ENCODE measurements around the gene TEX19.
"Not testable (repeated sequence)": the region's sequence is repeated elsewhere in the genome, so short reads cannot be mapped to it uniquely, and the experiment has no call there.

TEX19 gene

DNA sequence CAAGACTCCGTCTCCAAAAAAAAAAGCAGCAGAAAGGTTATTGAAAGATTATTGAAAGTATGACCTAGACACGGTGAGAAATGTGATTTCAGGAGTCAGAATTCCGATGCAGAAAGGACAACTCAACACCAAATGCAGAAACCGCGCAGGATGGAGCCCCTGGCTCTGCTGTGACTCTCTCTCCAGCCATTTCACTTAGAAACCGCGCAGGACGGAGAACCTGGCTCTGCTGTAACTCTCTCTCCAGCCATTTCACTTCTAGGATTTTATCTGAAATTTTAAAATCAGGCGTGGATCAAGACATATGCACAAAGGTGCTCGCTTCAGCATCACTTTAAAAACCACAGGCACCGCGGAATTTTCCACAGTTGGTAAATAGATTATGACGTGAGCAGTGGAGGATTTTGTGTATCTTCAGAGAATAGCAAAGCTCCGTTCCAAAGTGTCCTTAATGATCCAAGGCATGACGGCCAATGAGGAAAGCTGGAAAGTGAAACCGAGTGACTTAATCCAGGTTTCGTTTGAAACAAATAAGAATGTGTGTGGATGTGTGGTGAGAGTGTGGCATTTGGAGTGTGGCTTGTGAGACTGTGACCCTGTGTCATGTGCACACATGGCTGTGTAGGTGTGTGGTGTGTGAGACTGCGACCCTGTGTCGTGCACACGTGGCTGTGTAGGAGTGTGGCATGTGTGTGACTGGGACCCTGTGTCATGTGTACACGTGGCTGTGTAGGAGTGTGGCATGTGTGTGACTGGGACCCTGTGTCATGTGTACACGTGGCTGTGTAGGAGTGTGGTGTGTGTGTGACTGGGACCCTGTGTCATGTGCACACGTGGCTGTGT is 22.0 kb downstream of the TEX19 start:
- no peak for DNase-seq

DNA sequence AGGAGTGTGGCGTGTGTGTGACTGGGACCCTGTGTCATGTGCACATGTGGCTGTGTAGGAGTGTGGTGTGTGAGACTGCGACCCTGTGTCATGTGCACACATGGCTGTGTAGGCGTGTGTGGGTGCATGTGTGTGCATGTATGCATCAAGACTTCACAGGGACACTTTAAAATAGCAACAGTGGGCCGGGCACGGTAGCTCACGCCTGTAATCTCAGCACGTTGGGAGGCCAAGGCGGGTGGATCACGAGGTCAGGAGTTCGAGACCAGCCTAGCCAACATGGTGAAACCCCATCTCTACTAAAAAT is 22.6 kb downstream of the TEX19 start:
- DNase-seq, result not testable (repeated sequence)

DNA sequence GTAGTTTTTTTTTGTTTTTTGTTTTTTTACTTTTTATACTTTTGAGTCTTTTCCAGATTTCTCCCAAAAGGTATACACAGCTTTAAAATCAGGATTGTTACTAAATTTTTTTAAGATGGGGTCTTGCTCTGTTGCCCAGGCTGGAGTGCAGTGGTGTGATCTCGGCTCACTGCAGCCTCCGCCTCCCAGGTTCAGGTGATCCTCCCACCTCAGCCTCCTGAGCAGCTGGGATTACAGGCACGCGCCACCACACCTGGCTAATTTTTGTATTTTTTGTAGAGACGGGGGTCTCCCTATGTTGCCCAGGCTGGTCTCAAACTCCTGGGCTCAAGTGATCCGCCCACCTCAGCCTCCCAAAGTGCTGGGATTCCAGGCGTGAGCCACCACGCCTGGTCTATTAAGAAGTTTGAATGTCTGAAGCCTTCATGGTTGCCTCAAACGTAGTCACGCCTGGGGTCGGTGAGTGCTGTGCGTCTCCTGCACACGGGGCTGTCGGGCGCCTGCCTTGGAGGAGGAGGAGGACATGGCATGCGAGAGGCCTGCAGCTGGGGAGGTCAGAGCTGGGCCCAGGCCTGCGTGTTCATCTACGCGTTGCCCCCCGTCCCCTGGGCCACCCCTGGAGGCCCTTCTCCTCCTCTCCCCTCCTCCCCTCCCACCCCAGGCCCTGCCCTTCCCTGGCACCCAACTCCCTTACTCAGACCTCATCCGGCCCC is 23.3 kb downstream of the TEX19 start:
- DNase-seq, result not testable (repeated sequence)

DNA sequence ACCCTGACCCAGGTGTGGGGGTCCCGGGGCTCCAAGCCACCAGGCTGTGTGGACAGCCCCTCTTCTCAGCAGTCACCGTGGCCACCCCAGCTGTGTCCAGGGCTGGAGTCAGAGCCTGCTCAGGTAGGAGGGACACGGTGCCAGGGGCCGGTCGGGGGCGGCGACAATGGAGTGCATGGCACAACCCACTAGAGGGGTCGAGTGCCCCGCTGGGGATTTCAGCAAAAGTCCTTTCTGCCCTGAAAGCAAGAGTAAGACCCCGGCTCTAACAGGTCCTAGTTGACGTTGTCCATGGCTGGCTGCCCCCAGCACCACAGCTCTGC is 23.8 kb downstream of the TEX19 start:
- no peak for DNase-seq

DNA sequence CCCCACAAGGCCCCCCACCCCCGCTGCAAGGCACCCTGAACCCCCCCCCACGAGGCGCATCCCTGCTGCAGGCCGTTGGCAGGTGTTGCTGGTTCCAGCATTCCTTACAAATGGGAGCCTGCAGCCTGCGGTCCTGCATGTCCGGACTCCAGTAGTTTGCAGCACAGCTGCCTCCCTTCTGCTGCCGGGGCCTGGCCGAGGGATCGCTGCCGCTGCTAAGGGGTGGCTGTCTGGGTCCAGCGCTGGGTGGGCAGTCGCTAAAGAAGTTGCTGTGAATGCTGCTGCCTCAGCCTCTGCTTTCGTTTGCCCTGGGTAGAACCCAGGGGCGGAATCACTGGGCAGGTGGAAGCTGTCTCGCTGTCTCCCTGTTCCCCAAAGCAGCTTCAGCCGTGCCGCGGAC is 24.4 kb downstream of the TEX19 start:
- DNase-seq, result no peak

DNA sequence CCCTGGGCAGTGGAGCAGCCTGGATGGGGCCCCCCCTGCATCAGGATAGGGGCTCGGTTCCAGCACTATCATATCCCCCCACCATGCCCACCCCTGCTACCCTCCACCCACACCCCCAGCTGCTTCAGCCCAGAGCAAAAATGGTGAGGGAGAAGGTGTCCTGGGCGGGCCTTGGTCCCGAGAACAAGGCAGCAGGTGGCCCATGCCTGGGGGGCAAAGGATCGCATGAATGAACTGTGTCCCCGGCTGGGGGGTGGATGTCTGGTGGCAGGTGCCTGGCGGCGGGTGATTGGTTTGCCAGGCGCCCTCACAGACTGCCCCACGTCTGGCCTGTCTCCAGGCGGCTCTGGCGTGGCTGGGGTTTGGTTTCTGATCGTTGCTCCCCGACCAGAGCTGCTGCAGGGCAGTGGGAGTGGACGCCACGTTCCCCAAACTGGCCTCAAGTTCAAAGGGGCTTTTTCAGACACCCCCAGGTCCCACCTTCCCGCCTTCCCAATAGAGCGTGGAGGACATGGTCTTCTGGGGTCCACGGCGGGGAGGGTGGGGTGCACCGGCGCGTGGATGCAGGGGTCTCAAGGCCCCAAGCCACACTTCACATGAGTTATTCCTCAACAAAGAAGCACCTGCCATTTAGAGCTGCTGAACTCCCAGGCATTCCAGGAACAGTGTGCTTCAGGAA is 25.1 kb downstream of the TEX19 start:
- DNase-seq, result no peak

DNA sequence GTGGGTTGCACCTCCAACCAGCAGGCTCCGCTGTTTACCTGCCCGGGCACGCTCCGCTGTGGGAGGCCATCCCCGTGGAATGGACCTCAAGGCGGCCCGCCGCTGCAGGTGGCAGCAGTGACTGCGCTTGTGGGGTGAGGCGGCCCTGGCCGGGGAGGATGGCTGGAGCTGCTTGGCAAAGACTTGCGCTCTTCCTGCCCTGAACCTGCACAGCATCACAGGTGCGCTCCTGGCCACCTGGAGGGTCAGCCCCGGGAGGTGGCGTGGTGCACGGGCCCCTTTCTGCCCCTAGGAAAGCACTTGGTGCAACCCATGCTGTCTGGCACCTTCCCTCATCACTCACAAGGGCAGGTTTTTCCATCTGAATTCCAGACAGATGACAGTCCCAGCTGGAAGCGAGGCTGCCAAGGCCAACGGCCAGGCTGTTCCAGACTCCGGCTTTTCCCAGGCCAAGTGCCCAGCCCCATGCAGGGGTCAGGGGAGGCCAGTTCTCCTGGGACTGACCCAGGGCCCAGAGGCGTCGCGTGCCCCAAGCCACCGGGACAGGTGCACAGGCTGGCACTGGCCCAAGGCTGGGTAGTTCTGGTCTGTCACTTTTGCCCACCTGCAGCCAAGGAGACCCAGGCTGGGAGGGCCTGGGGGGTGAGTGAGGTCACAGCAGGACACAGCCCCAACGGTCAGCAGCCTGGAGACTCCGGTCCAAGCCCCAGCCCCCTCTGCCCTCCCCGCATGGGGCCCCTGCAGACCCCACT is 25.9 kb downstream of the TEX19 start:
- DNase-seq, result no peak

DNA sequence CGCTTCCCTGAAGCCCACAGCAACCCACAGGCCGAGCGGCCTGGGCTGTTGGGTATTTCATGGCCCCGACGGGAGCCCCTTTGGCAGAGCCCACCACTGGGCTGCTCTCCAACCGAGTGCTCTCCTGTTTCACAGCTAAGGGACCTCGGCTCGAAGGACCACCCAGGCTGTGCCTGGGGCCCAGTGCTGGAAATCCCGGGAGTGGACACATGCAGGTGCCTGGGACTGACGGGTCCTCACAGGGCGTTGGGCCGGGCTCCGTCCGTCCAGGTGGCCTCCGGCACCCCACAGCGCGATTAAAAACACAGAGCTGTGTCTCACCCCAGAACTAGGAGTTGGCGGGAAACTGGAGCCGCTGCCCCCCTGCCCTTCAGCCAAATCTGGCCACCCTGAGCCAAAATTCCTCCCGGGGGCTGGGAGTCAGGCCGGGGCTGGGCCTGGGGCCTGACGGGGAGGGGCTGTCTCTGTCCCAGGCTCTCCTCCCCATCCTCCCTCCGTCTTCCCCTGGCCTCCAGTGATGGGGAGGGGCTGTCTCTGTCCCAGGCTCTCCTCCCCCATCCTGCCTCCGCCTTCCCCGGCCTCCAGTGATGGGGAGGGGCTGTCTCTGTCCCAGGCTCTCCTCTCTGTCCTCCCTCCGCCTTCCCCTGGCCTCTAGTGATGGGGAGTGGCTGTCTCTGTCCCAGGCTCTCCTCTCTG is 26.7 kb downstream of the TEX19 start:
- DNase-seq, result no peak

DNA sequence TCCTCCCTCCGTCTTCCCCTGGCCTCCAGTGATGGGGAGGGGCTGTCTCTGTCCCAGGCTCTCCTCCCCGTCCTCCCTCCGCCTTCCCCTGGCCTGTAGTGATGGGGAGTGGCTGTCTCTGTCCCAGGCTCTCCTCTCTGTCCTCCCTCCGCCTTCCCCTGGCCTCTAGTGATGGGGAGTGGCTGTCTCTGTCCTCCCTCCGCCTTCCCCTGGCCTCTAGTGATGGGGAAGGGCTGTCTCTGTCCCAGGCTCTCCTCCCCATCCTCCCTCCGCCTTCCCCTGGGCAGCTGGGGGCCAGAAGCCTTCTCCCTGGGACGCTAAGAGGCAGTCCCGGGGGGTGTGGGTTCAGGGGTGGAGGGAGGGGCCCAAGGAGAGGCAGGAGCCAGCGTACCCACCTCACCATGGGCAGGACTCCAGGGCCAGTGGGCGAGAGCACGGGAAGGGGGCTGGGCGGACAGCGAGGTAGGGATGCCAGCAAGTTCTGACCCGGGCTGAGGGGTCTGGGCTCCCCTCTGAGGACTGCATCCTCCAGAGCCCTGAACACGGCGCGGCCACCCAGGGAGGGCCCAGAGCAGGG is 27.3 kb downstream of the TEX19 start:
- no peak for DNase-seq

DNA sequence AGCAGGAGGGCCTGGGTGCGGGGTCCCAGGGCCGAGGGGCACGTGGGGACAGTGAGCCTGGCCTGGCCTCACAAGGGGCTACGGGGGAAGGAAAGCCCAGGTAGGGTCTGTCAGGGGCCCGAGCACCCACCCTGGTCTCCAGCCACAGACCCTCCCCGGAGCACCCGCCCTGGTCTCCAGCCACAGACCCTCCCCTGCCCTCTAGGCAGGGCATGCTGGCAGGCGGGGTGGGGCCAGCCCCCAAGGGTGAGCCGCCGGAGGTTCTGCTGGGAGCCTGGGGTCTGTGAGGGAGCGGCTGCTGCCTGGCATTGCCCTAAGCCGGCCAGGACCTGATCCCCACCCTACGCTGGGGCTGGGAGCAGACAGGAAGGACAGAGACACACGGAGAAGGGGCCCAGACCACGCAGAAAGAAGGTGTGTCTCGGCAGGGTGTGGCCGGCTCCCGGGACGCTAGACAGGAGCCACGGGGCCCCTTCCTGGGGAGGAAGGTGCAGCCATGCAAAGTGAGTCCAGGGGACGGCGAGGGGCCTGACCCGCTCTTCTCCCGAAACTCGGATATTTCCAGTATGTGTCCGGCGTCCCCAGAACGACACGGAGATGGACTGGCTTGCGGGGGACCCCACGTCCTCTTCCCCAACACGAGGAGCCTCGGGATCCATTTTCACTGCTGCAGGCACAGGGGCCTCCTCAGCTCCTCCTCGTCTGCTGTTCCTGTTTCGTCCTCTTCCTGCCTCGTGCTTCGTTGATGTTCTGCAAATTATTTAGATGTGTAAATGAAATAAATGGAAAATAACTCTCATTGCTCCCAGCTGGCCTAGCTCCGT is 28.0 kb downstream of the TEX19 start:
- no peak for DNase-seq

DNA sequence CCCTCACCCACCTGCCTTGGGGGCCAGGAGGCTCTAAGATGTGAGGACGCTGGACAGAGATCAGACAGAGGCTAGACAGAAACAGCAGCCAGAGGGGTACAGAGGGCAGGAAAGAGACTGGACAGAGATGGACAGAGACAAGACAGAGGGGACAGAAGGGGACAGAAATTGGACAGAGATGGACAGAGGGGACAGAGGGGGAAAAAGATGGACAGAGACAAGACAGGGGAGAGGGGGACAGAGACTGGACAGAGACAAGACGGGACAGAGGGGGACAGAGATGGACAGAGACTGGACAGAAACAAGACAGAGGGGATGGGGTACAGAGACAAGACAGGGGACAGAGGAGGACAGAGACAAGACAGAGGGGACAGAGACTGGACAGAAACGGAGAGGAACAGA is 28.7 kb downstream of the TEX19 start:
- DNase-seq, result no peak

DNA sequence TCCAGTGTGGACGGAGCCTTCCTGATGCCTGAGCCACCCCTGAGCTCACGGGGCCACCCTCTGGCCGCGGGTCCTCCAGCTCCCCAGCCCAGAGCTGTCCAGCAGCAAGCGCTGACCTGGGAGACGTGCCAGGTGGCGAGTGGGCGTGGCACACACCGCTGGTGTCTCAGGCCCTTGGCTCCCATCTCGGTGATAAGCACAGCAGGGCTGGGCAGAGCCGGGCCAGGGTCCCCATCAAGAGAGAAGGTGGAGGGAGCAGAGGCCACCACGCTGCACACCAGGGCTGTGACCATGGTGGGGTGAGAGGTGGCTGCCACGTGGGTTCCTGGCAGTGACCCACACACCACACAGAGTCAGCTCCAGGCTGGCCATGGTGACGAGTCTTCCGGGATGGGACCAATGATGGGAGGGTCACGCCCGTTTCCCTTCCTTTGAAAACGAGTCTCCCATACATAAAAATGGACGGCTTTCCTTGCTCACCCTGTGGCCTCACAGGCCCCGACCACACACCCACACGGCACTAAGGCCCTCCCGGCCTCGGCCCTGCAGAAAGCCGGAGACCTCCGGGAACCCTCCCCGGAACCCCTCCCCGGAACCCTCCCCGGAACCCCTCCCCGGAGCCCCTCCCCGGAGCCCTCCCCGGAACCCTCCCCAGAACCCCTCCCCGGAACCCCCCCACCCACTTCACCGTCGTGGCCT is 29.3 kb downstream of the TEX19 start:
- DNase-seq, result no peak

DNA sequence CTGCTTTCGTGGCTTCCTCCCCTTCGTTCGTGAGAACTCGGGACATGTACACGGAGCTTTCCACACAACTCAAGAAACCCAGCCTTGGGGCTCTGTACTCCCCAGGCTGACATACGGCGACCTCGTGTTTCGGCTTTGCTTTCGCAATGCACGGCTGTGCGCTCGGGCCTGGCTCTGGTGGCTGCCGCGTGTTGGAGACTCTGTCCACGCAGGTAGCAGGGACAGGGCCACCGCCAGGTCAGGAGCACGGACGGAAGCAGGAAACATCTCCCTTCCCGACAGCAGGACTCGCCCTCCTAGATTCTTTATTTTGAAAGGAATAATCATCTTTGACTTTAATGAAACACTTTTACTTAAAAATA is 29.9 kb downstream of the TEX19 start:
- DNase-seq, result no peak

DNA sequence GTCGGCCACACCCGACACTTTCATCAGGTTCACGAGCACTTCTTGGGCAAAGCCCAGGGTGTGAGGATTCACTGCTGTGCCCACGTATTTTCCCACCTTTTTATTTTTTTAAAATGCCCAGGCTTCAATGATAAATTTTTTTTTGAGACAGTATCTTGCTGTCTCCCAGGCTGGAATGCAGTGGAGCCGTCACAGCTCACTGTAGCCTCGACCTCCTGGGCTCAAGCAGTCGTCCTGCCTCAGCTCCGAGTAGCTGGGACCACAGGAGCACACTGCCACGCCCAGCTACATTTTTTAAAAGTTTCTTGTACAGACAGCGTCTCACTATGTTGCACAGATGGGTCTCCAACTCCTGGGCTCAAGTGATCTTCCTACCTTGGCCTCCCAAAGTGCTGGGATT is 30.3 kb downstream of the TEX19 start:
- no peak for DNase-seq

DNA sequence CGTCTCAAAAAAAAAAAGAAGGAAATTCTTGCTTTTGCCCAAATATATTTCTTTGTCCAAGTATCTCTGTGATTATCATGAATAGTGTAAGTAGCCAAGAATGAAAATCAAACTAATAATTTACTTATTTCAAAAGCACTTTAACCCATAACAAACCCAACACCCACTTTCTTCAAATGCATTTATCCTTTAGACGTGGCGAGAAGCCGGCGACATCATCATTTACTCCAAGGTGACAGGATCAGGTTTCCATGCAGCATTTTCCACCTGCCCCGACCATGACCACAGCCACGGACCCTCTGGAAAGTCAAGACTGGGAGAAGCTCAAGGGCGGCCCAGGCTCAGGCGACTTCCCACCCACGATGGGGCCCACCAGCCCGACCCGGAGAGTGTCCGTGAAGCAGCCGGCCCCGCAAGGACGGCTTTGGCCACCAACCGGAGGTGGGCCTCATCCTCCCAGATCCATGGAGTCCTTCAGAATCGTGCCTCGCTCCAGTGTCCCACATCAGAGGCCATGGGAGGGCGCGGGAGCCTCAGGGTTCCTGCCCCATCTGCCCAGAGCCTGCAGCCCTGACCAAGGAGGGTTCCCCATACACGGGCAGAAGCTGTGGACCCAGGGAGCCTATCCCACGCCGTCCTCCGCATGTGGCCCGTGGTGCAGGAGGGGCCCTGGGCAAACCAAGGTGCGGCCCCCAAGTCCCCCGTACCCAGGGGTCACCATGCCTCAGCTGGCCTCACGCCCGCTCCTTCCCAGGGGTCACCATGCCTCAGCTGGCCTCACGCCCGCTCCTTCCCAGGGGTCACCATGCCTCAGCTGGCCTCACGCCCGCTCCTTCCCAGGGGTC is 31.2 kb downstream of the TEX19 start:
- DNase-seq, result no peak

DNA sequence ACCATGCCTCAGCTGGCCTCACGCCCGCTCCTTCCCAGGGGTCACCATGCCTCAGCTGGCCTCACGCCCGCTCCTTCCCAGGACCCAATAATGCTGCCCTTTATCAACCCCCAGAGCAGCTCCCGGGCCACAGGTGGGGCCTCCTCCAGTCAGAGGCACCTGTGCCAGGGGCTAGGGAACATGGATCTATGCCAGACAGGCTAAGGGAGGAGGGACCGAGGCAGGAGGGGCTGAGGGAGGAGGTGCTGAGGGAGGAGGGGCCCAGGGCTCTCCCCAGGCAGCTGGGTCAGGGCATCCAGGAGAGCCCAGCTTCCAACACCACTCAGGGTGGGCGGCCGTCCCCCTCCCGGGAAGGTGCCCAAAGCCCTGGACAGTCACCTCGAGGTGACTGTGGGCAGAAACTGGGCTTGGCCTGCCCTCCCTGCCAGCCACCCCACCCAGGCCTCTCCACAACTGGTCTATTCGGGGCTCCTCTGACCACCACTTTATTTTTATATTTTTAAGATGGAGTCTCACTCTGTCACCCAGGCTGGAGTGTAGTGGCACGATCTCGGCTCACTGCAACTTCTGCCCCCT is 31.9 kb downstream of the TEX19 start:
- no peak for DNase-seq

DNA sequence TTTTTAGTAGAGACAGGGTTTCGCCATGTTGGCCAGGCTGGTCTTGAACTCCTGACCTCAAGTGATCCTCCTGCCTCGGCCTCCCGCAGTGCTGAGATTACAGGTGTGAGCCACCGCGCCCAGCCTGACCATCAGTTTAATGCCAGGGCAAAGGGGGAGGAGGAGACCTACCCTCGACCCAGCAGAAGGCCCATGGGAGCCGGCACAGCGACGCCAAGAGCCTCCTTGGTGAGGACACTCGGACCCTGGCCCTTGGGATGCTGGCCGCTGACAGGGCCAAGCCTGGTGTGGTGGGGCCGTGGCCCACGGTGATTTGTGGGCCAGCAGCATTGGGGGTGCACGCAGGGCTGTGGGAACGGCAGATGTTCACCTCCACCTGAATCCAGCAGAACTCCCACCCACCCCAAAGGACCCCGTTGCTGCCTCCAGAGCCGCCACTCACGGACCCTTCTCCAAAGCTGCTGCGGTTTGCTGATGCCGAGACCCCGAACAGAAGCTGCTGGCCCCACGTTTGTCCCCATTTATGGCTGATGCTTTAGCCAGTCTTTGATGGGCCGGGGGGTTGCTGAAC is 32.5 kb downstream of the TEX19 start:
- DNase-seq, result no peak

DNA sequence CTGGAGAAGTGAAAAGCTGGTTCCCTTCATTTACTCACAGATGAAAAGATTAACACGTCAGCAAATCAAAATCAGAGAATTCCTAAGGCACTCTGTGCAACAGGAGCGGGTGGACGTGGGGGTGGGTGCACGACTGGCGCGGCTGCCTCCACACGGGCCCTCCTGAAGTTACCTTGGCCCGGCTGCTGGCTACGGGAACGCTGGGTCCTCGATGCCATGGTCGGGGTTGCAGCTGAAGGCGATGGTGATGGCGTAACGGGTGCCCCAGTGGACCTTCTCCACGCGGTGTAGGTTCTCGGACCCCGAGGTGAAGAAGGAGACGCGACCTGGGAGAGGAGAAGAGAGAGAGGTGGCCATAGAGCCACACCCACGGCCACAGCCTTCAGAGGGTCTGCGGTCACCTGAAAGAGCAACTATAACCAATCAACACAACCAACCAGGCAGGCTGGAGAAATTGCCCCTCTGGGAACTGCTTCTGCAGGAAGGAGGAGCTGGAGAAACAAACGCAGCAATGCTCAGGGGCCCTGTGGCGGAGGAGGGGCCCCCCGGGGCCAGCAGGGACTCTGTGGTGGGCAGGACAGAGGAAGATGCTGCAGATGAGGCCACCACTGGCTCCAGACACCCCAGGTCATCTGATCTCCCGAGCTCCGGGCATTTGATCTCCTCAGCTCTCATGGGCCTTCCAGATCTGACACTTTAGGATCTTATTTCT is 33.3 kb downstream of the TEX19 start:
- no peak for DNase-seq

DNA sequence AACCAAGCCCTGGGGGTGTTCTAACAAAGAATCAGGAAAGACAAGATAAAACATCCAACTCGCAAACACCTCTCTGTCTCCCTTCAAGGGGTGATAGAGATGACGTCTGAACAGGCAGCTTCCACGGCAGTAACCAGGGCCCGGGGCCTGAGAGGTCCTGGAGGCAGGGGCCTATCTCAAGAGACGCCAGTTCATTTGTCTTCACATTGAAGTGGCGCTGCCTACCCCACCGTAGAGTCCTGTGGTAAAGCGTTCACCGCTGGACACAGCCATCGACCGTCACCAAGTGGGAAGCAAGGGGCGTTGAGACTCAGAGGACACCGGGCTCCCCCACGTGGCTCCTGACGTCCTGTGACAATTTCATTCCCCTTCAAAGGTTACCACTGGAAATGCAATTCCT is 33.9 kb downstream of the TEX19 start:
- DNase-seq, result no peak

Measured in hematopoietic multipotent progenitor cell treated with erythropoietin and hydrocortisone succinate and interleukin-3 and kit ligand, for 6 days (in vitro differentiated cells).